Ovary (tissue), 10 donors: Measurements from ENCODE around the gene CCDC174. TPM values are rescaled to one million over a fixed set of nuclear protein-coding genes. Genes with fewer than 3 reads are reported as not detected.

ENCODE experiments used
- DNase-seq, 5 donors: peaks; one replicate each; pipeline ENCODE4 v3.0.0-alpha.2; 2019 to 2020
- H3K27ac ChIP-seq, 2 donors: fragments of 200-600 bp; one replicate each; pipeline versions ENCODE4 v1.5.1 to v1.8.0; 2019 to 2022
- H3K27me3 ChIP-seq: fragments of 200-600 bp; one replicate; pipeline ENCODE4 v1.8.0; 2022
- H3K36me3 ChIP-seq: fragments of 200-600 bp; sonication (generic); one replicate; pipeline ENCODE4 v1.5.1; 2019
- H3K4me1 ChIP-seq: one replicate; pipeline ENCODE4 v1.8.1; 2013; ENCODE audit warnings: mild to moderate bottlenecking, moderate library complexity; ENCODE audit not compliant: insufficient read depth
- H3K4me3 ChIP-seq: fragments of 200-600 bp; sonication (generic); one replicate; pipeline ENCODE4 v1.5.1; 2017
- H3K9me3 ChIP-seq, 2 donors: fragments of 200-600 bp in 1 of 2; sonication (generic) in 1 of 2; one replicate each; pipeline versions ENCODE4 v1.5.1 to v1.8.1; 2013 to 2019; ENCODE audit warnings: mild to moderate bottlenecking in 1 of 2, moderate library complexity in 1 of 2
- CTCF ChIP-seq, 3 donors: fragments of 450-650 bp in 2 of 3; fragments of 200-600 bp in 1 of 3; IDR thresholded peaks; one replicate each; pipeline versions ENCODE4 v1.5.1 to v1.8.0; 2016 to 2022; ENCODE audit warnings: antibody characterized with exemption in 3 of 3, mild to moderate bottlenecking in 1 of 3
- EP300 ChIP-seq: sonication (generic); formaldehyde crosslinking; IDR thresholded peaks from one replicate; pipeline ENCODE4 v1.6.1; 2017; ENCODE audit warnings: antibody characterized with exemption
- POLR2A ChIP-seq: fragments of 450-650 bp; IDR thresholded peaks from one replicate; pipeline ENCODE4 v1.6.1; 2017; ENCODE audit warnings: antibody characterized with exemption, mild to moderate bottlenecking, moderate library complexity
- WGBS, 3 donors: extraction: QIAGEN DNeasy Blood & Tissue Kit in 1 of 3; methylation state at CpG; one replicate each; pipeline versions ENCODE4 v1.1.5 to v1.1.7; 2013 to 2017; 5-methylcytosine and 5-hydroxymethylcytosine counted together
- intact Hi-C, 4 donors: fragments of 100-400 bp; cut with DNase I; formaldehyde crosslinking; loops; one replicate each; pipeline versions ENCODE4 v1.11.0 to v1.15.1; 2022 to 2023
- long read RNA-seq, 3 donors: library from polyadenylated mRNA in 2 of 3; unstranded in 2 of 3; transcript quantifications; one replicate each; pipeline ENCODE4 v2.0.0 and lab custom pipeline, GENCODE V29; 2021 to 2026
- polyA plus RNA-seq, 2 donors: library from polyadenylated mRNA; stranded (reverse); fragments of 200-250 nt in 1 of 2; fragments of 350-450 nt in 1 of 2; fragmentation: Illumina TruSeq in 1 of 2; extraction: RNeasy Lipid Tissue Mini Kit (QIAGEN cat#74804) in 1 of 2; gene quantifications; one replicate each; pipeline ENCODE4 v1.2.3, GENCODE V29; 2013 to 2014
- total RNA-seq, 7 donors: library from RNA; depleted of rRNA in 2 of 7; stranded (reverse); fragments of >200 nt in 2 of 7; fragmentation: NEBNext Ultra II Directional in 3 of 7; extraction: Animal tissue kit (Norgen Biotek cat#: 25700) in 3 of 7; gene quantifications; one replicate each; pipeline versions ENCODE4 v1.1.0 to v1.2.4, GENCODE V29; 2016 to 2023
- donor health status: DM: no; HTN: no; CAD: no; lungs with moderate emphysema.
- donor health status: DM: no; HTN: no; CAD: no.
- donor health status: Bipolar disorder and iron deficiency.
- donor health status: DM: yes; HTN: yes; CAD: no.
- donor health status: DM: no; HTN: no; CAD: no.
- donor health status: DM: yes; HTN: yes; CAD: no.

The CCDC174 gene
- total RNA-seq (10 to 100 TPM; 18.8 to 27.7 (median 25.2) TPM), polyA plus RNA-seq (10 to 100 TPM; 23.6 to 35.5 TPM)
- long read RNA-seq, donor 1, transcript CCDC174-204 (7 exons, 1,139 nt) = major isoform, 7 of 30 reads
- long read RNA-seq, donor 1, partial matches to known transcripts = 18 of 30 reads
- long read RNA-seq, donor 1, other reads (novel, unspliced or antisense) = 5 of 30 reads
- long read RNA-seq, donor 2, partial matches to known transcripts = 0 of 5 reads
- long read RNA-seq, donor 2, other reads (novel, unspliced or antisense) = 0 of 5 reads
- long read RNA-seq, donor 3, transcript CCDC174-202 (11 exons, 2,942 nt) = major isoform, 9 of 17 reads
- long read RNA-seq, donor 3, partial matches to known transcripts = 4 of 17 reads
- long read RNA-seq, donor 3, other reads (novel, unspliced or antisense) = 4 of 17 reads

- intact Hi-C loops = no loop called here
- Histone ChIP-seq H3K9me3 (no peaks in the 10 kb centered on the region), H3K36me3 (no peaks in the 10 kb centered on the region), H3K4me3 (peak within 1 kb of the TSS; percentile 68), H3K4me1 (no peaks in the 10 kb centered on the region), H3K27me3 (no peaks in the 10 kb centered on the region), H3K27ac (peak within 1 kb of the TSS; percentile 19 to 78)
- 0 to 1% (median 1%) methylated on average over 47 of the region's 47 CpGs for WGBS, 3 donors
- no peak for TF ChIP-seq CTCF (IDR thresholded peaks at IDR 0.05)
- TF ChIP-seq POLR2A = peak; percentile 65
- TF ChIP-seq EP300 = no peak
- DNase-seq = peak; percentile 90 to 97 (median 94)
Measured at GRCh38 chr3:14651440-14652251, at the start of gene CCDC174. TSS of gene CCDC174 (plus strand) at chr3:14651762. CDS start at chr3:14651837, 75 bp downstream.

- peak overlapping the region; percentile 1 for H3K4me3 ChIP-seq
- H3K4me1 ChIP-seq = peaks cover 4% of the 10 kb centered on the region
- DNase-seq = no peak
- H3K27me3 ChIP-seq = no peaks in the 10 kb centered on the region
- WGBS, 3 donors = 1 to 2% (median 2%) methylated on average over 63 to 66 of the region's 66 CpGs
- no peak for TF ChIP-seq EP300
- H3K9me3 ChIP-seq = no peaks in the 10 kb centered on the region
- H3K36me3 ChIP-seq = no peaks in the 10 kb centered on the region
- intact Hi-C loops = no loop called here
- H3K27ac ChIP-seq = no peak overlapping the region
Measured at GRCh38 chr3:14602006-14602803, 49.4 kb upstream of the CCDC174 start.

DNA sequence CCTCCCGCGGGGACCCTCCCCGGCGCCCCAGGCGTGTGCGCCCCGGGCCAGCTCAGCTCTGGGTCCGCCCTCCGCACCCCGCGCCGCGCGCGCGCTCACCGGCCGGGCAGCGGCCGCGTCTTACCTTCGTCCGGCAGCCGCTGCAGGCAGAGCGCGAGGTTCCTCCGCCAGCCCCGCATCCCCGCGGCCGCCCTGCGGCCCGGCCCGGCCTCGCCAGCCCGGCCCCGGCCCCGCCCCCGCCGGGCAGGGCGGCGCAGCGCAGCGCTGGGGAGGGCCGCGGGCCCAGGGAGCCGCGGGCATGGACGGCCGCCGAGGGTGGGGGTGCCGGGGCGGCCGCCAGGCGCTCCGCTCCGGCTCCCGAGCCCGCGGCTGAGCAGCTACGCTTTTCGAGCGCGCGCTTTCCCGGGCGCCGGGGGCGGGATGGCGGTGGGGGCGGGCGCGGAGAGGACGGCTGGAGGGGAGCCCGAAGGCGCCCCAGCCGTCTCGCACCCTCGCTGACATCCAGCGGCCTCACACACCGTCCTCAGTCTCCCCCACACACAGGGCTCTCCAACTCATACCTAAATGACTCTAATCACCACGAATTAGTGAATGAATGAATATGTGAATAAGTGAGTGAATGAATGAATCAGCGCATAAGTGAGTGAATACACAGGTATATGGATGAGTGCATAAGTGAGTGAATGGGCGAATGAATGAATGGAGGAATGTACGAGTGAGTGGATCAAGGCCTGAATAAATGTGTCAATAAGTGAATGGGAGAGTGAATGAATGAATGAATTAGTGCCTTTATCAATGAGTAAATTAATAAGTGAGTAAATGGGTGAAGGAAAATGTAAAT, 48.5 kb upstream of the CCDC174 start:
- no peaks in the 10 kb centered on the region for H3K36me3 ChIP-seq
- DNase-seq = no peak
- 3 to 6% (median 5%) methylated on average over 38 to 85 of the region's 85 CpGs for WGBS, 3 donors
- H3K4me1 ChIP-seq = peaks cover 4% of the 10 kb centered on the region
- intact Hi-C loops = no loop called here
- H3K4me3 ChIP-seq = peak overlapping the region; percentile 1
- H3K9me3 ChIP-seq = no peaks in the 10 kb centered on the region
- H3K27me3 ChIP-seq = no peaks in the 10 kb centered on the region
- TF ChIP-seq EP300 (no peak), CTCF (IDR thresholded peaks at IDR 0.05) (no peak), POLR2A (no peak)
- H3K27ac ChIP-seq = no peak overlapping the region

- H3K9me3 ChIP-seq = no peaks in the 10 kb centered on the region
- intact Hi-C loops = no loop called here
- H3K4me1 ChIP-seq = peaks cover 4% of the 10 kb centered on the region
- 67 to 71% (median 69%) methylated on average over 5 of the region's 5 CpGs for WGBS, 3 donors
- no peak overlapping the region for H3K27ac ChIP-seq
- no peak overlapping the region for H3K4me3 ChIP-seq
- DNase-seq = no peak
- no peaks in the 10 kb centered on the region for H3K36me3 ChIP-seq
- no peaks in the 10 kb centered on the region for H3K27me3 ChIP-seq
- TF ChIP-seq EP300 (no peak), CTCF (IDR thresholded peaks at IDR 0.05) (no peak)
Measured at GRCh38 chr3:14605067-14605466, 46.5 kb upstream of the CCDC174 start.
